ENCODE measurements around the gene SLC6A6. TPM values are rescaled to one million over a fixed set of nuclear protein-coding genes. Genes with fewer than 3 reads are reported as not detected.
A peak's percentile ranks its signal among the peaks of the same experiment; 100 is the strongest.

SLC6A6 gene
- total and polyA plus RNA-seq, 11 donors = 9.1 to 121 (median 34.9) TPM

DNA sequence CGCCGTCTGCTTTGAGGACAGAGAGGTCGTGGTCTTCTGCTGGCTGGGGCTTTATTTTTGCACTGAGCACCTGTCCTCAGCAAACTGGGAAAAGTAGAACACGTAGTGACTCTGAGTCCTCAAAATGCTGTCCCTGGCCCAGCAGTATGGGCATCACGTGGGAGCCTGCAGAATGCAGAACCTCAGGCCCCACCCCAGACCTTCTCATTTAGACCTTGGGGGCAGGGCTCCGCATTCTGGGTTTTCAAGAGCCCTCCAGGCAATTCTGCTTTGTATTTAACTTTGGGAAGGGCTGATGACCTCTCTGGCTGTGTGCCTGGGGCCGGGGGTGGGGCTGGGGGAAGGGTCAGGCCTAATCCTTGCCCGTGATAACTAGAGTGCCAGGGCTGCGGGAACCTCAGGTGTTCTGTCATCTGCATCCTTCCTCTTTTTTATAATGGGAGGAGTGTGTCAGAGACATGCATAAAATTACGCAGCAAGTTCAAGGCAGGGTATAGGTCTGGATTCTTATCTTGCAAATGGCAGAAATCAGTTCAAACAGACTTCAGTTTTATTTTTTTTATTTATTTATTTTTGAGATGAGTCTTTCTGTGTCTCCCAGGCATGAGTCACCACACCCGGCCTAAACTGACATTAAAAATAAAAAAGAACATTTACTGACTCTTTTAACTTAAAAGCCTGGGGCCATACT is 11.1 kb downstream of the SLC6A6 start:
- Histone ChIP-seq H3K4me3 (no peak overlapping the region), H3K36me3 (peaks cover 0 to 57% (median 26%) of the 10 kb centered on the region in 9 donors), H3K9me3 (no peaks in the 10 kb centered on the region), H3K4me1 (peaks cover 0 to 71% (median 9%) of the 10 kb centered on the region in 12 donors), H3K27me3 (no peaks in the 10 kb centered on the region), H3K27ac (peak overlapping the region in 1 of 12 donors; percentile 42)
- intact Hi-C loops (cut with DNase I) = no loop called here
- 66 to 75% (median 70%) methylated on average over 11 of the region's 11 CpGs for WGBS, 4 donors
- DNase-seq (no peak), ATAC-seq (peak in 1 of 4 donors; percentile 22)
- TF ChIP-seq, protein P1, sequence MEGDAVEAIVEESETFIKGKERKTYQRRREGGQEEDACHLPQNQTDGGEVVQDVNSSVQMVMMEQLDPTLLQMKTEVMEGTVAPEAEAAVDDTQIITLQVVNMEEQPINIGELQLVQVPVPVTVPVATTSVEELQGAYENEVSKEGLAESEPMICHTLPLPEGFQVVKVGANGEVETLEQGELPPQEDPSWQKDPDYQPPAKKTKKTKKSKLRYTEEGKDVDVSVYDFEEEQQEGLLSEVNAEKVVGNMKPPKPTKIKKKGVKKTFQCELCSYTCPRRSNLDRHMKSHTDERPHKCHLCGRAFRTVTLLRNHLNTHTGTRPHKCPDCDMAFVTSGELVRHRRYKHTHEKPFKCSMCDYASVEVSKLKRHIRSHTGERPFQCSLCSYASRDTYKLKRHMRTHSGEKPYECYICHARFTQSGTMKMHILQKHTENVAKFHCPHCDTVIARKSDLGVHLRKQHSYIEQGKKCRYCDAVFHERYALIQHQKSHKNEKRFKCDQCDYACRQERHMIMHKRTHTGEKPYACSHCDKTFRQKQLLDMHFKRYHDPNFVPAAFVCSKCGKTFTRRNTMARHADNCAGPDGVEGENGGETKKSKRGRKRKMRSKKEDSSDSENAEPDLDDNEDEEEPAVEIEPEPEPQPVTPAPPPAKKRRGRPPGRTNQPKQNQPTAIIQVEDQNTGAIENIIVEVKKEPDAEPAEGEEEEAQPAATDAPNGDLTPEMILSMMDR (IDR thresholded peaks at IDR 0.05) = no peak
- TF ChIP-seq POLR2A (IDR thresholded peaks at IDR 0.05) = no peak

DNA sequence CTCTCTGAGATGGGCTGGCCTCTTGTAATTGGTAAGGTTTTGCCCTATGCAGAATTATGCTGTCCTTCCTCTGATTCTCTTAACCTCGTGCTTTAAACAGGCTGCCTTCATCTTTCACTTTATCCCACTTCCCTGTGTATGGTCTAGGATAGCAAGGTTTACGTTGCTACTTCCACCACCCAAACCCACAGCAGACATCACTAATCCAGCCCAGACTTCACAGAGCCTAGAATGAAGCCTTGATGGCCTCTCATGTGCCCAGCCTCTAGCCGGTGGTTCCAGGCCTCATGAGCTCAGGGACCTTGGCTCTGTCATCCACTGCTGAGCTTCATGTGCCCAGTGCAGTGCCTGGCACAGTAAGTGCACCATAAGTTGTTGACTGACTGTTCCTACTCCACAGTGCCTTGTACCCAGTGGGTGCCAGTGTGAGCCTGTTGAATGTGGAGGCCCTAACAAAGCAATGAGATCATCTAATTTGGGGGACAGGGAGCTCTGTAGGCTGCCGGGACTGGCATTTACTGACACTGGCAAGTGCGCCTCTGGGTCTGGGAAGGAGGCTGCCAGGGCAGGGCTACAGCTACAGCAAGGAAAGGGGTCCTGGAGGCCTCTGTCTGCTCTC is 12.5 kb downstream of the SLC6A6 start:
- no peaks in the 10 kb centered on the region for H3K9me3 ChIP-seq
- peak overlapping the region in 1 of 12 donors; percentile 33 for H3K27ac ChIP-seq
- no peaks in the 10 kb centered on the region for H3K27me3 ChIP-seq
- peaks cover 0 to 66% (median 9%) of the 10 kb centered on the region in 12 donors for H3K4me1 ChIP-seq
- no peak for ATAC-seq
- no peak overlapping the region for H3K4me3 ChIP-seq
- 94 to 95% (median 95%) methylated on average over 5 of the region's 5 CpGs for WGBS, 4 donors
- H3K36me3 ChIP-seq = peaks cover 0 to 67% (median 41%) of the 10 kb centered on the region in 9 donors
- intact Hi-C loops (cut with DNase I) = no loop called here
- no peak for DNase-seq
- TF ChIP-seq, protein P1 (IDR thresholded peaks at IDR 0.05) = no peak
- TF ChIP-seq POLR2A (IDR thresholded peaks at IDR 0.05) = no peak

GRCh38 chr3:14415501-14415900 is 13.1 kb downstream of the SLC6A6 start:
- intact Hi-C loops (cut with DNase I) = no loop called here
- H3K4me1 ChIP-seq = peaks cover 0 to 60% (median 8%) of the 10 kb centered on the region in 12 donors

GRCh38 chr3:14416453-14416852 is 14.0 kb downstream of the SLC6A6 start:
- Histone ChIP-seq H3K9me3 (no peaks in the 10 kb centered on the region), H3K36me3 (peaks cover 0 to 71% (median 36%) of the 10 kb centered on the region in 9 donors), H3K4me3 (no peak overlapping the region), H3K27ac (no peak overlapping the region), H3K27me3 (peaks cover 0 to 2% (median 0%) of the 10 kb centered on the region in 9 donors), H3K4me1 (peaks cover 0 to 51% (median 7%) of the 10 kb centered on the region in 12 donors)
- TF ChIP-seq POLR2A (IDR thresholded peaks at IDR 0.05) = no peak
- TF ChIP-seq, protein P1 (IDR thresholded peaks at IDR 0.05) = no peak
- no peak for ATAC-seq
- WGBS, 4 donors = 85 to 93% (median 89%) methylated on average over 2 to 6 of the region's 6 CpGs
- intact Hi-C loops (cut with DNase I) = no loop called here
- no peak for DNase-seq

More at GRCh38 chr3:14415501-14415900, 13.1 kb downstream of the SLC6A6 start:
- peak overlapping the region in 1 of 12 donors; percentile 33 for H3K27ac ChIP-seq
- DNase-seq = no peak
- H3K27me3 ChIP-seq = no peaks in the 10 kb centered on the region
- H3K9me3 ChIP-seq = no peaks in the 10 kb centered on the region
- ATAC-seq = no peak
- TF ChIP-seq, protein P1 (IDR thresholded peaks at IDR 0.05) = no peak
- no peak for TF ChIP-seq POLR2A (IDR thresholded peaks at IDR 0.05)
- H3K36me3 ChIP-seq = peaks cover 0 to 71% (median 42%) of the 10 kb centered on the region in 9 donors
- 84 to 94% (median 87%) methylated on average over 5 of the region's 5 CpGs for WGBS, 4 donors
- no peak overlapping the region for H3K4me3 ChIP-seq
